GM12891 (cell line): Measurements from ENCODE around the gene FITM1.

ENCODE experiments used
- POLR2A ChIP-seq: IDR thresholded peaks from 2 replicates; pipeline ENCODE4 v1.6.1; 2011; ENCODE audit warnings: low read depth, low read length, control low read depth
- POLR2AphosphoS5 ChIP-seq: IDR thresholded peaks from 2 replicates; pipeline ENCODE4 v1.6.1; 2011; ENCODE audit warnings: low read depth, low read length, control low read depth
- TAF1 ChIP-seq: IDR thresholded peaks from 2 replicates; pipeline ENCODE4 v1.6.1; 2011; ENCODE audit warnings: low read depth, low read length, control low read depth

DNA sequence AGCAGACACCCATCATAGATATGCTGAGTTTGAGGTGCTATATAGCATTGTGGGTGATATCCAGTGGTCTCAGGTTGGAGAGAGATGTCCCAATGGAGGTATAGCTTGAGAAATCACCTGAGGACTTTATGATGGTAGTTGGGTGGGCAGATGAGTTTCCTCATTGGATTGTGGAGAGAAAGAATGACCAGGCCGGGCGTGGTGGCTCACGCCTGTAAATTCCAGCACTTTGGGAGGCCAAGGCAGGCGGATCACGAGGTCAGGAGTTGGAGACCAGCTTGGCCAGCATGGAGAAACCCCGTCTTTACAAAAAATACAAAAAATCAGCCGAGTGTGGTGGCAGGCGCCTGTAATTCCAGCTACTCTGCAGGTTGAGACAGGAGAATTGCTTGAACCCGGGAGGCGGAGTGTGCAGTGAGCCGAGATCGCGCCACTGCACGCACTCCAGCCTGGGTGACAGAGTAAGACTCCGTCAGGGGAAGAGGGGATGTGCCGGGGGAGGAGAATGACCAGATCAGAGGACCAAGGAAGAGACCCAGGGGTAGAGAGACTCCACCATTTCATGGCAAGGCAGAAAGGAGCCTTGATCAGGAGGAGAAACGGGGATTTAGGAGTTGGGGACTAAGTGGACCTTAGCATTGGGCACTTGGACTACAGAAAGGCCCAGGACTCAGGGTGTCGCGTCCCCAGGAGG lies 37.1 kb upstream of the FITM1 start:
- TF ChIP-seq POLR2A (no peak), TAF1 (no peak), POLR2AphosphoS5 (no peak)
